ENCODE data around the gene KANSL1. TPM values are rescaled to one million over a fixed set of nuclear protein-coding genes. Genes with fewer than 3 reads are reported as not detected.

Gene KANSL1
- total and polyA plus RNA-seq, 2 donors (not counting 1 experiment from before 2014, with no cell fraction given), result 8.4 to 78.6 TPM

- no peaks in the 10 kb centered on the region for H3K27me3 ChIP-seq (ENCODE audit: control insufficient read depth, insufficient read depth, low read length)
- no peaks in the 10 kb centered on the region for H3K79me2 ChIP-seq (ENCODE audit: control insufficient read depth, insufficient read depth, low read length)
- no peak for TF ChIP-seq EZH2 (IDR thresholded peaks at IDR 0.05; ENCODE audit: low read length, missing control alignments)
- no peaks in the 10 kb centered on the region for H3K4me1 ChIP-seq (ENCODE audit: control insufficient read depth, extremely low read depth, insufficient read depth, low read length)
- no peak overlapping the region for H2AFZ ChIP-seq (ENCODE audit: low read length)
- H3K36me3 ChIP-seq (ENCODE audit: control insufficient read depth, insufficient read depth, low read length), result peaks cover 17% of the 10 kb centered on the region
- H3K9ac ChIP-seq (ENCODE audit: insufficient read depth, low read length), result no peak overlapping the region
- no peak overlapping the region for H3K4me2 ChIP-seq (ENCODE audit: extremely low read depth, insufficient read depth, low read length)
- H3K9me3 ChIP-seq (ENCODE audit: control insufficient read depth, insufficient read depth, low read depth, low read length), result no peaks in the 10 kb centered on the region
- DNase-seq (ENCODE audit: low read depth in 2 of 2), result no peak
- H3K27ac ChIP-seq (ENCODE audit: insufficient read depth, low read length), result no peak overlapping the region
- no peak overlapping the region for H3K4me3 ChIP-seq (replicated peaks in 1 of 4; ENCODE audit: control extremely low read depth in 1 of 4, insufficient read depth in 1 of 4, low read depth in 3 of 4, low read length in 4 of 4)
- H4K20me1 ChIP-seq (ENCODE audit: control insufficient read depth, extremely low read depth, insufficient read depth, low read length), result peaks cover 1% of the 10 kb centered on the region
Observed at GRCh38 chr17:46031920-46032319, 161.3 kb downstream of the KANSL1 start.

GRCh38 chr17:46031440-46031839 lies 161.8 kb downstream of the KANSL1 start:
- H4K20me1 ChIP-seq (ENCODE audit: control insufficient read depth, extremely low read depth, insufficient read depth, low read length), result peaks cover 1% of the 10 kb centered on the region

GRCh38 chr17:46030752-46031151 lies 162.5 kb downstream of the KANSL1 start:
- no peaks in the 10 kb centered on the region for H3K9me3 ChIP-seq (ENCODE audit: control insufficient read depth, insufficient read depth, low read depth, low read length)
- no peak for DNase-seq (ENCODE audit: low read depth in 2 of 2)
- no peaks in the 10 kb centered on the region for H3K27me3 ChIP-seq (ENCODE audit: control insufficient read depth, insufficient read depth, low read length)
- no peaks in the 10 kb centered on the region for H3K79me2 ChIP-seq (ENCODE audit: control insufficient read depth, insufficient read depth, low read length)
- peaks cover 19% of the 10 kb centered on the region for H3K36me3 ChIP-seq (ENCODE audit: control insufficient read depth, insufficient read depth, low read length)
- H2AFZ ChIP-seq (ENCODE audit: low read length), result no peak overlapping the region
- H3K4me1 ChIP-seq (ENCODE audit: control insufficient read depth, extremely low read depth, insufficient read depth, low read length), result no peaks in the 10 kb centered on the region
- H4K20me1 ChIP-seq (ENCODE audit: control insufficient read depth, extremely low read depth, insufficient read depth, low read length), result peaks cover 1% of the 10 kb centered on the region
- no peak for TF ChIP-seq CTCF (conservative IDR thresholded peaks at IDR 0.05 in 1 of 2, IDR thresholded peaks at IDR 0.05 in 1 of 2; ENCODE audit: low read depth in 1 of 2, low read length in 2 of 2)
- no peak for TF ChIP-seq EZH2 (IDR thresholded peaks at IDR 0.05; ENCODE audit: low read length, missing control alignments)
- H3K4me3 ChIP-seq (replicated peaks in 1 of 4; ENCODE audit: control extremely low read depth in 1 of 4, insufficient read depth in 1 of 4, low read depth in 3 of 4, low read length in 4 of 4), result no peak overlapping the region
- H3K27ac ChIP-seq (ENCODE audit: insufficient read depth, low read length), result no peak overlapping the region
- H3K4me2 ChIP-seq (ENCODE audit: extremely low read depth, insufficient read depth, low read length), result no peak overlapping the region
- H3K9ac ChIP-seq (ENCODE audit: insufficient read depth, low read length), result no peak overlapping the region

More at GRCh38 chr17:46031440-46031839, 161.8 kb downstream of the KANSL1 start:
- Histone ChIP-seq H3K36me3 (ENCODE audit: control insufficient read depth, insufficient read depth, low read length) (peaks cover 19% of the 10 kb centered on the region), H3K4me3 (replicated peaks in 1 of 4; ENCODE audit: control extremely low read depth in 1 of 4, insufficient read depth in 1 of 4, low read depth in 3 of 4, low read length in 4 of 4) (no peak overlapping the region), H3K4me2 (ENCODE audit: extremely low read depth, insufficient read depth, low read length) (no peak overlapping the region), H3K9ac (ENCODE audit: insufficient read depth, low read length) (no peak overlapping the region), H3K79me2 (ENCODE audit: control insufficient read depth, insufficient read depth, low read length) (no peaks in the 10 kb centered on the region), H2AFZ (ENCODE audit: low read length) (no peak overlapping the region), H3K27ac (ENCODE audit: insufficient read depth, low read length) (no peak overlapping the region), H3K9me3 (ENCODE audit: control insufficient read depth, insufficient read depth, low read depth, low read length) (no peaks in the 10 kb centered on the region), H3K4me1 (ENCODE audit: control insufficient read depth, extremely low read depth, insufficient read depth, low read length) (no peaks in the 10 kb centered on the region), H3K27me3 (ENCODE audit: control insufficient read depth, insufficient read depth, low read length) (no peaks in the 10 kb centered on the region)
- no peak for DNase-seq (ENCODE audit: low read depth in 2 of 2)
- no peak for TF ChIP-seq CTCF (conservative IDR thresholded peaks at IDR 0.05 in 1 of 2, IDR thresholded peaks at IDR 0.05 in 1 of 2; ENCODE audit: low read depth in 1 of 2, low read length in 2 of 2)
- no peak for TF ChIP-seq EZH2 (IDR thresholded peaks at IDR 0.05; ENCODE audit: low read length, missing control alignments)

All from fibroblast of lung (primary cell).